ENCODE data around the gene PTPRR.

PTPRR gene

GRCh38 chr12:70785896-70786295 lies 134.6 kb downstream of the PTPRR start:
- TF ChIP-seq POLR2AphosphoS5 (IDR thresholded peaks at IDR 0.05; ENCODE audit: low read depth, low read length) (no peak), TAF1 (IDR thresholded peaks at IDR 0.05; ENCODE audit: borderline replicate concordance, insufficient read depth, low read length) (no peak), SIN3A (IDR thresholded peaks at IDR 0.05; ENCODE audit: borderline replicate concordance, insufficient read depth, low read length) (no peak), REST (IDR thresholded peaks at IDR 0.05; ENCODE audit: insufficient read depth in 1 of 2, low read depth in 2 of 2, low read length in 2 of 2) (no peak), FOXP2 (optimal IDR thresholded peaks at IDR 0.05; ENCODE audit: borderline replicate concordance, extremely low read depth, extremely low read length, insufficient read depth) (no peak)

- TF ChIP-seq REST (IDR thresholded peaks at IDR 0.05; ENCODE audit: insufficient read depth in 1 of 2, low read depth in 2 of 2, low read length in 2 of 2) = no peak
- TF ChIP-seq TAF1 (IDR thresholded peaks at IDR 0.05; ENCODE audit: borderline replicate concordance, insufficient read depth, low read length) = no peak
- TF ChIP-seq POLR2AphosphoS5 (IDR thresholded peaks at IDR 0.05; ENCODE audit: low read depth, low read length) = no peak
- no peak for TF ChIP-seq SIN3A (IDR thresholded peaks at IDR 0.05; ENCODE audit: borderline replicate concordance, insufficient read depth, low read length)
- no peak for TF ChIP-seq FOXP2 (optimal IDR thresholded peaks at IDR 0.05; ENCODE audit: borderline replicate concordance, extremely low read depth, extremely low read length, insufficient read depth)
These were observed 136.4 kb downstream of the PTPRR start for GRCh38 chr12:70784042-70784668.

GRCh38 chr12:70783455-70783854 lies 137.1 kb downstream of the PTPRR start:
- no peak for TF ChIP-seq REST (IDR thresholded peaks at IDR 0.05; ENCODE audit: insufficient read depth in 1 of 2, low read depth in 2 of 2, low read length in 2 of 2)
- TF ChIP-seq FOXP2 (optimal IDR thresholded peaks at IDR 0.05; ENCODE audit: borderline replicate concordance, extremely low read depth, extremely low read length, insufficient read depth) = no peak
- TF ChIP-seq TAF1 (IDR thresholded peaks at IDR 0.05; ENCODE audit: borderline replicate concordance, insufficient read depth, low read length) = no peak
- TF ChIP-seq SIN3A (IDR thresholded peaks at IDR 0.05; ENCODE audit: borderline replicate concordance, insufficient read depth, low read length) = no peak
- TF ChIP-seq POLR2AphosphoS5 (IDR thresholded peaks at IDR 0.05; ENCODE audit: low read depth, low read length) = no peak

GRCh38 chr12:70779250-70779649 lies 141.3 kb downstream of the PTPRR start:
- TF ChIP-seq SIN3A (IDR thresholded peaks at IDR 0.05; ENCODE audit: borderline replicate concordance, insufficient read depth, low read length) (no peak), POLR2AphosphoS5 (IDR thresholded peaks at IDR 0.05; ENCODE audit: low read depth, low read length) (no peak), FOXP2 (optimal IDR thresholded peaks at IDR 0.05; ENCODE audit: borderline replicate concordance, extremely low read depth, extremely low read length, insufficient read depth) (no peak), REST (IDR thresholded peaks at IDR 0.05; ENCODE audit: insufficient read depth in 1 of 2, low read depth in 2 of 2, low read length in 2 of 2) (no peak), TAF1 (IDR thresholded peaks at IDR 0.05; ENCODE audit: borderline replicate concordance, insufficient read depth, low read length) (no peak)
